GM12878 (cell line): ENCODE data around the gene SMG9. TPM values are rescaled to one million over a fixed set of nuclear protein-coding genes. Genes with fewer than 3 reads are reported as not detected.

ENCODE experiments used
- ASH2L ChIP-seq: fragments of 300-600, 200-600 bp; sonication (generic); IDR thresholded peaks from 2 replicates; pipeline ENCODE4 v1.6.1; 2017; ENCODE audit warnings: low read depth, mild to moderate bottlenecking, borderline replicate concordance
- BCL11A ChIP-seq: IDR thresholded peaks from 2 replicates; pipeline ENCODE4 v1.6.1; 2011; ENCODE audit warnings: low read depth, low read length
- EP300 ChIP-seq, 2 experiments: fragments of 150-350 bp in 1 of 2; IDR thresholded peaks; 2 replicates each; pipeline ENCODE4 v1.6.1; 2011 to 2012; ENCODE audit warnings: low read depth in 2 of 2, low read length in 2 of 2, borderline replicate concordance in 1 of 2, improper control_type of control experiment in 1 of 2, inconsistent platforms in 1 of 2; ENCODE audit not compliant: control insufficient read depth in 1 of 2
- EZH2 ChIP-seq: IDR thresholded peaks from 2 replicates; pipeline ENCODE4 v1.6.1; 2012; ENCODE audit warnings: low read depth, mild to moderate bottlenecking, control low read depth, inconsistent platforms, low read length, borderline replicate concordance; ENCODE audit not compliant: control insufficient read depth
- FOS ChIP-seq: IDR thresholded peaks from 3 replicates; pipeline ENCODE4 v1.6.1; 2011; ENCODE audit warnings: borderline replicate concordance; ENCODE audit not compliant: insufficient read length; ENCODE audit errors: extremely low read depth
- JUNB ChIP-seq: IDR thresholded peaks from 2 replicates; pipeline ENCODE4 v1.6.1; 2016; ENCODE audit warnings: antibody characterized with exemption, mild to moderate bottlenecking
- SRF ChIP-seq, 2 experiments: IDR thresholded peaks; 2 replicates each; pipeline ENCODE4 v1.6.1; 2011; ENCODE audit warnings: low read depth in 2 of 2, low read length in 2 of 2, mild to moderate bottlenecking in 1 of 2, moderate library complexity in 1 of 2
- STAT1 ChIP-seq: fragments of 450-650 bp; conservative IDR thresholded peaks from 2 replicates; pipeline ENCODE4 v1.6.1; 2014; ENCODE audit warnings: antibody characterized with exemption, mild to moderate bottlenecking
- TCF3 ChIP-seq: IDR thresholded peaks from 2 replicates; pipeline ENCODE4 v1.6.1; 2012; ENCODE audit warnings: low read depth, mild to moderate bottlenecking, low read length, borderline replicate concordance; ENCODE audit not compliant: insufficient read depth
- YY1 ChIP-seq: IDR thresholded peaks from 2 replicates; pipeline ENCODE4 v1.6.1; 2011; ENCODE audit warnings: low read depth, mild to moderate bottlenecking, low read length
- ZNF24 ChIP-seq: fragments of 450-650 bp; IDR thresholded peaks from 2 replicates; pipeline ENCODE4 v1.6.1; 2017; ENCODE audit warnings: antibody characterized with exemption, mild to moderate bottlenecking
- ZNF384 ChIP-seq: IDR thresholded peaks from 2 replicates; pipeline ENCODE4 v1.6.1; 2012; ENCODE audit warnings: low read depth, mild to moderate bottlenecking, low read length, improper control_type of control experiment, borderline replicate concordance
- ZNF592 ChIP-seq: fragments of 450-650 bp; IDR thresholded peaks from 2 replicates; pipeline ENCODE4 v1.6.1; 2017; ENCODE audit warnings: mild to moderate bottlenecking, moderate library complexity
- polyA plus RNA-seq, 11 experiments: library from polyadenylated mRNA; depleted of rRNA in 4 of 11; unstranded in 6 of 11; stranded (reverse) in 5 of 11; fragments of >200 nt; fragmentation: Nextera tagmentation in 4 of 11; fragmentation: Illumina TruSeq in 1 of 11; extraction: Ambion mirVana in 4 of 11; extraction: Trizol in 1 of 11; gene quantifications; 1 replicate in 1 of 11; 2 replicates in 10 of 11; pipeline versions ENCODE4 v1.2.1 to v1.2.3, GENCODE V29; 2011 to 2016; ENCODE audit warnings: inconsistent platforms in 2 of 11, missing spikeins in 2 of 11, low read depth in 1 of 11
- total RNA-seq, 4 experiments: library from RNA; depleted of rRNA in 3 of 4; stranded (reverse); fragments of >200 nt in 3 of 4; fragmentation: Illumina TruSeq in 1 of 4; extraction: Trizol in 1 of 4; gene quantifications; 2 replicates each; pipeline versions ENCODE4 v1.2.1 to v1.2.3, GENCODE V29; 2013 to 2021
- TF ChIP-seq, protein P1 (sequence below): IDR thresholded peaks from 2 replicates; pipeline ENCODE4 v1.6.1; 2012; ENCODE audit warnings: low read depth, low read length, improper control_type of control experiment

SMG9 gene
- total and polyA plus RNA-seq, 10 of the 15 experiments (the other 5 are each of a cell fraction or from before 2014, with no cell fraction given): 0.69 to 52.2 (median 28.1) TPM

- TF ChIP-seq ZNF592 (no peak), ASH2L (no peak), BCL11A (no peak), ZNF24 (no peak), EZH2 (no peak), STAT1 (no peak), TCF3 (no peak), SRF (IDR thresholded peaks at IDR 0.05; ENCODE audit: low read depth in 2 of 2, low read length in 2 of 2) (no peak), YY1 (no peak), FOS (no peak), EP300 (IDR thresholded peaks at IDR 0.05; ENCODE audit: borderline replicate concordance in 1 of 2, control insufficient read depth in 1 of 2, low read depth in 2 of 2, low read length in 2 of 2) (no peak), ZNF384 (no peak), JUNB (no peak)
- TF ChIP-seq, protein P1, sequence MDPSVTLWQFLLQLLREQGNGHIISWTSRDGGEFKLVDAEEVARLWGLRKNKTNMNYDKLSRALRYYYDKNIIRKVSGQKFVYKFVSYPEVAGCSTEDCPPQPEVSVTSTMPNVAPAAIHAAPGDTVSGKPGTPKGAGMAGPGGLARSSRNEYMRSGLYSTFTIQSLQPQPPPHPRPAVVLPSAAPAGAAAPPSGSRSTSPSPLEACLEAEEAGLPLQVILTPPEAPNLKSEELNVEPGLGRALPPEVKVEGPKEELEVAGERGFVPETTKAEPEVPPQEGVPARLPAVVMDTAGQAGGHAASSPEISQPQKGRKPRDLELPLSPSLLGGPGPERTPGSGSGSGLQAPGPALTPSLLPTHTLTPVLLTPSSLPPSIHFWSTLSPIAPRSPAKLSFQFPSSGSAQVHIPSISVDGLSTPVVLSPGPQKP: no peak
These were observed 42.9 kb downstream of the SMG9 start (continued) for GRCh38 chr19:43711751-43712355.
